IMR-90 (cell line): ENCODE data around the gene GPR33. TPM values are rescaled to one million over a fixed set of nuclear protein-coding genes. Genes with fewer than 3 reads are reported as not detected.

Source experiments
- ATAC-seq: fragments of 200-7000 bp; cut with Tn5 transposase; 2 replicates; pipeline ENCODE4 v1.9.1; 2020; ENCODE audit warnings: low read depth, mild to moderate bottlenecking, moderate library complexity
- BruUV-seq: library from RNA; stranded (reverse); fragments of 400-500 nt; replicated peaks from 2 replicates; lab custom pipeline; 2021; lab: Mats Ljungman, UMichigan
- CTCF ChIA-PET: fragments of 300-600 bp; formaldehyde crosslinking; extraction: SDS; loops from one replicate; lab custom pipeline; 2021; ENCODE audit warnings: antibody characterized with exemption; lab: Yijun Ruan, JAX
- POLR2A ChIA-PET: fragments of 300-600 bp; sonication (Branson Sonifier 250); formaldehyde crosslinking; loops from one replicate; lab custom pipeline; 2022; ENCODE audit warnings: antibody characterized with exemption; ENCODE audit not compliant: unreplicated experiment; lab: Charles Lee
- DNase-seq: peaks from one replicate; pipeline ENCODE4 v3.0.0; 2013
- H2AFZ ChIP-seq: replicated peaks from 2 replicates; pipeline ENCODE3; 2013; ENCODE audit warnings: low read length, mild to moderate bottlenecking; ENCODE audit not compliant: poor library complexity
- H2AK5ac ChIP-seq: 2 replicates; pipeline ENCODE4 v1.6.1; 2013; ENCODE audit warnings: low read depth, low read length, inconsistent platforms
- H2AK9ac ChIP-seq: replicated peaks from 2 replicates; pipeline ENCODE3; 2013; ENCODE audit warnings: mild to moderate bottlenecking, low read depth, low read length, moderate library complexity; ENCODE audit not compliant: poor library complexity
- H2BK120ac ChIP-seq: 2 replicates; pipeline ENCODE4 v1.6.1; 2013; ENCODE audit warnings: low read depth, low read length, inconsistent platforms
- H2BK15ac ChIP-seq: 3 replicates; pipeline ENCODE4 v1.6.1; 2013; ENCODE audit warnings: low read depth, low read length, inconsistent platforms
- H2BK20ac ChIP-seq: 2 replicates; pipeline ENCODE4 v1.6.1; 2013; ENCODE audit warnings: low read depth, mild to moderate bottlenecking, inconsistent platforms, low read length, moderate library complexity
- H2BK5ac ChIP-seq: 2 replicates; pipeline ENCODE4 v1.6.1; 2013; ENCODE audit warnings: mild to moderate bottlenecking, low read depth, low read length, inconsistent platforms; ENCODE audit not compliant: poor library complexity, severe bottlenecking
- H3K14ac ChIP-seq: replicated peaks from 2 replicates; pipeline ENCODE4 v1.6.1; 2013; ENCODE audit warnings: low read depth, low read length, inconsistent platforms
- H3K18ac ChIP-seq: 2 replicates; pipeline ENCODE4 v1.6.1; 2013; ENCODE audit warnings: low read depth, low read length, control low read depth
- H3K23ac ChIP-seq: 2 replicates; pipeline ENCODE4 v1.6.1; 2013; ENCODE audit warnings: low read depth, low read length, inconsistent platforms
- H3K27ac ChIP-seq: 2 replicates; pipeline ENCODE4 v1.5.1; 2013; ENCODE audit warnings: mild to moderate bottlenecking, control low read depth, low read length; ENCODE audit not compliant: insufficient read depth
- H3K27me3 ChIP-seq: 2 replicates; pipeline ENCODE4 v1.6.1; 2013; ENCODE audit warnings: low read length; ENCODE audit not compliant: control insufficient read depth, insufficient read depth
- H3K36me3 ChIP-seq: 2 replicates; pipeline ENCODE4 v1.6.1; 2013; ENCODE audit warnings: low read length, mixed read lengths; ENCODE audit not compliant: control insufficient read depth, insufficient read depth
- H3K4ac ChIP-seq: 2 replicates; pipeline ENCODE4 v1.6.1; 2013; ENCODE audit warnings: low read depth, low read length, inconsistent platforms
- H3K4me1 ChIP-seq: 2 replicates; pipeline ENCODE4 v1.6.1; 2013; ENCODE audit warnings: low read length, mixed read lengths; ENCODE audit not compliant: control insufficient read depth, insufficient read depth
- H3K4me2 ChIP-seq: 2 replicates; pipeline ENCODE4 v1.6.1; 2013; ENCODE audit warnings: low read depth, mild to moderate bottlenecking, control low read depth, low read length, moderate library complexity
- H3K4me3 ChIP-seq: 2 replicates; pipeline ENCODE4 v1.5.1; 2013; ENCODE audit warnings: low read depth, mild to moderate bottlenecking, control low read depth, low read length, moderate library complexity; ENCODE audit not compliant: insufficient read depth
- H3K56ac ChIP-seq: 2 replicates; pipeline ENCODE4 v1.6.1; 2013; ENCODE audit warnings: low read length, inconsistent platforms; ENCODE audit not compliant: insufficient read depth; ENCODE audit errors: extremely low read depth
- H3K79me1 ChIP-seq, 2 experiments: 2 replicates each; pipeline ENCODE4 v1.6.1; 2013; ENCODE audit warnings: low read length in 2 of 2, inconsistent platforms in 1 of 2, low read depth in 1 of 2
- H3K9ac ChIP-seq: 2 replicates; pipeline ENCODE4 v1.6.1; 2013; ENCODE audit warnings: low read depth, low read length, control low read depth
- H3K9me1 ChIP-seq: 2 replicates; pipeline ENCODE4 v1.6.1; 2013; ENCODE audit warnings: low read length, inconsistent platforms; ENCODE audit not compliant: insufficient read depth
- H3K9me3 ChIP-seq: 2 replicates; pipeline ENCODE4 v1.6.1; 2013; ENCODE audit warnings: low read length; ENCODE audit not compliant: control insufficient read depth, insufficient read depth
- H4K20me1 ChIP-seq: 2 replicates; pipeline ENCODE4 v1.6.1; 2013; ENCODE audit warnings: low read length, inconsistent platforms; ENCODE audit not compliant: insufficient read depth
- H4K5ac ChIP-seq: 2 replicates; pipeline ENCODE4 v1.6.1; 2013; ENCODE audit warnings: mild to moderate bottlenecking, low read depth, low read length, control low read depth
- H4K8ac ChIP-seq, 2 experiments: 2 replicates each; pipeline ENCODE4 v1.6.1; 2013; ENCODE audit warnings: low read depth in 2 of 2, low read length in 2 of 2, control low read depth in 1 of 2, inconsistent platforms in 1 of 2
- H4K91ac ChIP-seq: 2 replicates; pipeline ENCODE4 v1.6.1; 2013; ENCODE audit warnings: low read depth, low read length, inconsistent platforms; ENCODE audit not compliant: insufficient read depth
- BHLHE40 ChIP-seq: fragments of 150-350 bp; IDR thresholded peaks from 2 replicates; pipeline ENCODE4 v1.6.1; 2016; ENCODE audit warnings: mild to moderate bottlenecking, low read depth, low read length
- MAZ ChIP-seq: IDR thresholded peaks from 2 replicates; pipeline ENCODE4 v1.6.1; 2012; ENCODE audit warnings: low read depth, mild to moderate bottlenecking, low read length, improper control_type of control experiment, moderate library complexity, borderline replicate concordance
- MXI1 ChIP-seq: IDR thresholded peaks from 2 replicates; pipeline ENCODE4 v1.6.1; 2012; ENCODE audit warnings: low read depth, mild to moderate bottlenecking, low read length, moderate library complexity, borderline replicate concordance
- POLR2A ChIP-seq: IDR thresholded peaks from 2 replicates; pipeline ENCODE4 v1.6.1; 2012; ENCODE audit warnings: mild to moderate bottlenecking, low read depth, low read length
- RAD21 ChIP-seq: IDR thresholded peaks from 2 replicates; pipeline ENCODE4 v1.6.1; 2012; ENCODE audit warnings: low read length, improper control_type of control experiment
- SMC3 ChIP-seq: fragments of 150-350 bp; IDR thresholded peaks from 2 replicates; pipeline ENCODE4 v1.6.1; 2016; ENCODE audit warnings: low read depth, mild to moderate bottlenecking, antibody characterized with exemption, low read length, moderate library complexity
- dilution Hi-C: fragments of 300-500 bp; cut with HindIII; formaldehyde crosslinking; loops from one replicate; pipeline ENCODE4 v1.14.3; 2018; ENCODE audit warnings: low sequenced_read_pairs; ENCODE audit not compliant: unreplicated experiment
- in situ Hi-C: fragments of 300-500 bp; cut with MboI; formaldehyde crosslinking; loops from 3 replicates; pipeline ENCODE4 v1.14.3; 2019; ENCODE audit warnings: low sequenced_read_pairs, inconsistent platforms, mixed read lengths
- intact Hi-C: fragments of 100-400 bp; cut with micrococcal nuclease; formaldehyde crosslinking; loops from 2 replicates; pipeline ENCODE4 v1.10.0; 2022
- polyA plus RNA-seq, 3 experiments: library from polyadenylated mRNA; depleted of rRNA; stranded (reverse); fragments of >200 nt; gene quantifications; 2 replicates each; pipeline ENCODE4 v1.2.3, GENCODE V29; 2012; ENCODE audit warnings: low replicate concordance in 1 of 3
- total RNA-seq: library from RNA; depleted of rRNA; stranded (reverse); fragments of >200 nt; gene quantifications from 2 replicates; pipeline ENCODE4 v1.2.3, GENCODE V29; 2012
- TF ChIP-seq, protein P1 (sequence below): conservative IDR thresholded peaks from 2 replicates; pipeline ENCODE4 v1.5.1; 2012; ENCODE audit warnings: mild to moderate bottlenecking, low read depth, low read length, improper control_type of control experiment

Gene GPR33
- total and polyA plus RNA-seq, 2 of the 4 experiments (the other 2 are of a cell fraction) = not detected

DNA sequence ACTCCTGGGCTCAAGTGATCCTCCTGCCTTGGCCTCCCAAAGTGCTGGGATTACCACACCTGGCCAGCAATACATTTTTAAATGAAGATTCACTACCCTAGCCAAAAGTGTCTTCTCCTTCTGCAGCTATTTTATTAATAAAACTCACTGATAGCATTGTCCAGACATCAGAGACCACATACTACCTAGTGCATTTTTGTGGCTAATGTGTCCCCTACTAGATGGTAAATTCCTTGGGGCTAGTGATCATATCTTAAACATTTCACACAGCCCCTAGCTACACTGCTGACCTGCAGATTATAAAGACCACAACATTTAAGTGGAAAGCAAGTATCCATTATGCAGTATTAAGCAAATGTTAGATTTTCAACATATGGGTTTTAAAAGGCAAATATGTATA lies 47.6 kb downstream of the GPR33 start:
- TF ChIP-seq SMC3 = no peak
- TF ChIP-seq, protein P1, sequence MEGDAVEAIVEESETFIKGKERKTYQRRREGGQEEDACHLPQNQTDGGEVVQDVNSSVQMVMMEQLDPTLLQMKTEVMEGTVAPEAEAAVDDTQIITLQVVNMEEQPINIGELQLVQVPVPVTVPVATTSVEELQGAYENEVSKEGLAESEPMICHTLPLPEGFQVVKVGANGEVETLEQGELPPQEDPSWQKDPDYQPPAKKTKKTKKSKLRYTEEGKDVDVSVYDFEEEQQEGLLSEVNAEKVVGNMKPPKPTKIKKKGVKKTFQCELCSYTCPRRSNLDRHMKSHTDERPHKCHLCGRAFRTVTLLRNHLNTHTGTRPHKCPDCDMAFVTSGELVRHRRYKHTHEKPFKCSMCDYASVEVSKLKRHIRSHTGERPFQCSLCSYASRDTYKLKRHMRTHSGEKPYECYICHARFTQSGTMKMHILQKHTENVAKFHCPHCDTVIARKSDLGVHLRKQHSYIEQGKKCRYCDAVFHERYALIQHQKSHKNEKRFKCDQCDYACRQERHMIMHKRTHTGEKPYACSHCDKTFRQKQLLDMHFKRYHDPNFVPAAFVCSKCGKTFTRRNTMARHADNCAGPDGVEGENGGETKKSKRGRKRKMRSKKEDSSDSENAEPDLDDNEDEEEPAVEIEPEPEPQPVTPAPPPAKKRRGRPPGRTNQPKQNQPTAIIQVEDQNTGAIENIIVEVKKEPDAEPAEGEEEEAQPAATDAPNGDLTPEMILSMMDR = no peak
- TF ChIP-seq RAD21 = no peak
- TF ChIP-seq MAZ = no peak
- no peak for TF ChIP-seq BHLHE40
- TF ChIP-seq MXI1 = no peak
- no peak for TF ChIP-seq POLR2A
- no peak overlapping the region for H3K27ac ChIP-seq

More for the DNA sequence above, 47.6 kb downstream of the GPR33 start:
- Histone ChIP-seq H3K9me3 (no peaks in the 10 kb centered on the region), H4K91ac (no peak overlapping the region), H3K4me1 (peaks cover 2% of the 10 kb centered on the region; the same call in 1 of the 2 replicates), H3K79me1 (peaks cover 0 to 3% of the 10 kb centered on the region in 2 experiments; a peak in 1 of 4 replicates), H2BK120ac (no peak overlapping the region), H3K9me1 (no peaks in the 10 kb centered on the region; the same call in 1 of the 2 replicates), H2BK15ac (no peak overlapping the region), H3K4ac (no peak overlapping the region), H2AFZ (no peak overlapping the region), H3K56ac (no peak overlapping the region), H2BK5ac (no peak overlapping the region), H2AK5ac (no peak overlapping the region), H3K14ac (no peak overlapping the region), H3K27me3 (no peaks in the 10 kb centered on the region), H2BK20ac (no peak overlapping the region), H3K36me3 (no peaks in the 10 kb centered on the region), H4K20me1 (no peaks in the 10 kb centered on the region), H3K4me3 (no peak overlapping the region), H3K4me2 (no peak overlapping the region), H3K23ac (no peak overlapping the region), H3K9ac (no peak overlapping the region), H4K5ac (no peak overlapping the region), H3K18ac (no peak overlapping the region), H2AK9ac (no peak overlapping the region), H4K8ac (no peak overlapping the region)
- intact Hi-C loops = no loop called here
- ChIA-PET POLR2A (no interaction called here), CTCF (interaction anchor here (1.2 kb wide), 1 partner anchor 9 kb away, joined by 3 read pairs; no protein-coding TSS in a partner anchor)
- DNase-seq = no peak
- no peak for ATAC-seq
- in situ Hi-C loops = no loop called here
- BruUV-seq = no TSS peak
- dilution Hi-C loops = no loop called here
